ENCODE results near the gene LYRM4. TPM values are rescaled to one million over a fixed set of nuclear protein-coding genes. Genes with fewer than 3 reads are reported as not detected.

LYRM4 gene
- total RNA-seq, 1 experiment from 2014 or later: 52.8 TPM

DNA sequence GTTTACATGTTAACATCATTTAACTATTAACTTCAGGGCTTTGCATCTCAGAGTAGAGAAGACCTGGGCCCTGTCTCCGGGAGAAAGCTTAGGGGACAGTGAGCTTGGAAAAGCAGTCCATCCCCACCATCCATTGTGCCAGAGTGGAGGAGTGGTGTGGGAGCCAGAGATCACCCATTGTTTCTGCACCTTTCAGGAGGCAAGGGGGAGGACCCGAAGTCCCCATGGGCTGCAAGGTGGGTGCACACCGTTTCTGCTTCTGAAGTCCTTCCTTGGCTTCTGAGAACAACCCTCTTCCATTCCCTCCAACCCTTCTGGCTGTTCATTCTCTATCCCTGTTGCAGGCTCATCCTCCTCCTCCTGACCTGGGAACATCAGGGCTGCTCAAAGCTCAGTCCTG, 179.6 kb downstream of the LYRM4 start:
- H3K27me3 ChIP-seq (replicated peaks; ENCODE audit: control insufficient read depth, insufficient read depth, low read length): no peaks in the 10 kb centered on the region
- ChIA-PET POLR2A (no interaction called here), CTCF (no interaction called here)
- Mint-ChIP-seq H3K4me3 (ENCODE audit: unreplicated experiment) (no peak overlapping the region), H3K4me1 (ENCODE audit: low read depth, unreplicated experiment) (peaks cover 7% of the 10 kb centered on the region), H3K27me3 (ENCODE audit: insufficient read depth, unreplicated experiment) (peaks cover 3% of the 10 kb centered on the region), H3K9me3 (ENCODE audit: unreplicated experiment) (no peaks in the 10 kb centered on the region), H3K27ac (ENCODE audit: unreplicated experiment) (no peak overlapping the region), H3K36me3 (ENCODE audit: insufficient read depth, unreplicated experiment) (no peaks in the 10 kb centered on the region)
- no peaks in the 10 kb centered on the region for H3K36me3 ChIP-seq (ENCODE audit: control insufficient read depth, insufficient read depth, low read length)
- H3K9me3 ChIP-seq: no peaks in the 10 kb centered on the region
- BruUV-seq (replicated peaks): no TSS peak
- TF ChIP-seq, protein P1, sequence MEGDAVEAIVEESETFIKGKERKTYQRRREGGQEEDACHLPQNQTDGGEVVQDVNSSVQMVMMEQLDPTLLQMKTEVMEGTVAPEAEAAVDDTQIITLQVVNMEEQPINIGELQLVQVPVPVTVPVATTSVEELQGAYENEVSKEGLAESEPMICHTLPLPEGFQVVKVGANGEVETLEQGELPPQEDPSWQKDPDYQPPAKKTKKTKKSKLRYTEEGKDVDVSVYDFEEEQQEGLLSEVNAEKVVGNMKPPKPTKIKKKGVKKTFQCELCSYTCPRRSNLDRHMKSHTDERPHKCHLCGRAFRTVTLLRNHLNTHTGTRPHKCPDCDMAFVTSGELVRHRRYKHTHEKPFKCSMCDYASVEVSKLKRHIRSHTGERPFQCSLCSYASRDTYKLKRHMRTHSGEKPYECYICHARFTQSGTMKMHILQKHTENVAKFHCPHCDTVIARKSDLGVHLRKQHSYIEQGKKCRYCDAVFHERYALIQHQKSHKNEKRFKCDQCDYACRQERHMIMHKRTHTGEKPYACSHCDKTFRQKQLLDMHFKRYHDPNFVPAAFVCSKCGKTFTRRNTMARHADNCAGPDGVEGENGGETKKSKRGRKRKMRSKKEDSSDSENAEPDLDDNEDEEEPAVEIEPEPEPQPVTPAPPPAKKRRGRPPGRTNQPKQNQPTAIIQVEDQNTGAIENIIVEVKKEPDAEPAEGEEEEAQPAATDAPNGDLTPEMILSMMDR (IDR thresholded peaks at IDR 0.05; ENCODE audit: insufficient read depth in 1 of 2, low read depth in 1 of 2, low read length in 1 of 2, severe bottlenecking in 1 of 2, unreplicated experiment in 1 of 2): no peak
- no peak overlapping the region for H3K4me3 ChIP-seq (ENCODE audit: low read depth, low read length)
- 0 out of 2 replicates have a peak, but pooled peaks cover 2% of the 10 kb centered on the region for H3K4me1 ChIP-seq
- DNase-seq: no peak
- intact Hi-C loops (cut with micrococcal nuclease; ENCODE audit: unreplicated experiment): loop anchor here (5.0 kb wide), 1 partner anchor 46 kb away; no protein-coding TSS in a partner anchor

DNA sequence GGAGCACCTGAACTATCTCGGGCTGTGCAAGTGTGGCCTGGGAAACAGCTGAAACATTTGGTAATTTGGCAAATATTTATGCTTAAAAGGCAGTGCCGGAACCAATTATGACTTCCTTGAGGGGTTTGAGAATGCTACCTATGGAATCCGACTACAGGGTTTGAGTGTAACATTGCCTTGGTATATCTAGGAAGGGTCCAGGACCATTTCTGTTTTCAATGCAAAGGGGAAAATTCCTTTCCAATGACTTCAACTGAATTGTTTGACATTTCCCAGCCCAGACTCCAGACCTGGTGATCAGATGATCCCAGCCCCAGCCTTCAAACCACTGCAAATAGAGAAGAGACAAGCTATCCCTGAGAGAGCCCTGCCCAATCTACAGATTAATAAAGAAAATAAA, 180.2 kb downstream of the LYRM4 start:
- TF ChIP-seq, protein P1 (IDR thresholded peaks at IDR 0.05; ENCODE audit: insufficient read depth in 1 of 2, low read depth in 1 of 2, low read length in 1 of 2, severe bottlenecking in 1 of 2, unreplicated experiment in 1 of 2): no peak
- intact Hi-C loops (cut with micrococcal nuclease; ENCODE audit: unreplicated experiment): loop anchor here (5.0 kb wide), 1 partner anchor 47 kb away; no protein-coding TSS in a partner anchor
- Mint-ChIP-seq H3K4me3 (ENCODE audit: unreplicated experiment) (no peak overlapping the region), H3K27me3 (ENCODE audit: insufficient read depth, unreplicated experiment) (peaks cover 3% of the 10 kb centered on the region), H3K4me1 (ENCODE audit: low read depth, unreplicated experiment) (peaks cover 7% of the 10 kb centered on the region), H3K36me3 (ENCODE audit: insufficient read depth, unreplicated experiment) (no peaks in the 10 kb centered on the region), H3K27ac (ENCODE audit: unreplicated experiment) (no peak overlapping the region), H3K9me3 (ENCODE audit: unreplicated experiment) (no peaks in the 10 kb centered on the region)
- Histone ChIP-seq H3K27me3 (replicated peaks; ENCODE audit: control insufficient read depth, insufficient read depth, low read length) (no peaks in the 10 kb centered on the region), H3K36me3 (ENCODE audit: control insufficient read depth, insufficient read depth, low read length) (no peaks in the 10 kb centered on the region), H3K4me3 (ENCODE audit: low read depth, low read length) (no peak overlapping the region), H3K4me1 (0 out of 2 replicates have a peak, but pooled peaks cover 2% of the 10 kb centered on the region), H3K9me3 (no peaks in the 10 kb centered on the region)
- no TSS peak for BruUV-seq (replicated peaks)
- ChIA-PET POLR2A (no interaction called here), CTCF (no interaction called here)
- DNase-seq: no peak

DNA sequence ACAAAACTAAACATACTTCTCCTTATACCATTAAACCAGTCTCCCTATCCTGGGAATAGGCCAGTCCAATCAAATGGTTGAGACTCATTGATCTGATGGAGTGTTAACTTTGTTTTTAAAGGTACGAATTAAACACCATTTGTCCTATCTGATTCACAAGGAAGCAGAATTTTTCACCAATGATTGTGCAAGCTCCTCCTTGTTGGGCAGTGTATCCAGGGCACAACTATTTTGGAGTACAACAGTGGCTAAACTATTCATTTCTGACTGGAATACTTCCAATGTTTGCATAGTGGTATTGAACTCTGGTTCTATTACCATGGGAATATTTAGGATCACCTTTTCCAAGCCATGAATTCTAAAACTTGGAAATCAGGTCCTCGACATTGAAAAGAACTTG, 181.1 kb downstream of the LYRM4 start:
- intact Hi-C loops (cut with micrococcal nuclease; ENCODE audit: unreplicated experiment): loop anchor here (5.0 kb wide), 1 partner anchor 48 kb away; no protein-coding TSS in a partner anchor
- CTCF ChIA-PET: no interaction called here
- peaks cover 6% of the 10 kb centered on the region for H3K27me3 Mint-ChIP-seq (ENCODE audit: insufficient read depth, unreplicated experiment)

More for the DNA sequence above, 181.1 kb downstream of the LYRM4 start:
- Mint-ChIP-seq H3K4me3 (ENCODE audit: unreplicated experiment) (no peak overlapping the region), H3K9me3 (ENCODE audit: unreplicated experiment) (no peaks in the 10 kb centered on the region), H3K36me3 (ENCODE audit: insufficient read depth, unreplicated experiment) (no peaks in the 10 kb centered on the region), H3K4me1 (ENCODE audit: low read depth, unreplicated experiment) (peaks cover 7% of the 10 kb centered on the region), H3K27ac (ENCODE audit: unreplicated experiment) (no peak overlapping the region)
- H3K9me3 ChIP-seq: no peaks in the 10 kb centered on the region
- H3K36me3 ChIP-seq (ENCODE audit: control insufficient read depth, insufficient read depth, low read length): no peaks in the 10 kb centered on the region
- H3K4me1 ChIP-seq: 0 out of 2 replicates have a peak, but pooled peaks cover 2% of the 10 kb centered on the region
- no peaks in the 10 kb centered on the region for H3K27me3 ChIP-seq (replicated peaks; ENCODE audit: control insufficient read depth, insufficient read depth, low read length)
- POLR2A ChIA-PET: no interaction called here
- DNase-seq: no peak
- TF ChIP-seq, protein P1 (IDR thresholded peaks at IDR 0.05; ENCODE audit: insufficient read depth in 1 of 2, low read depth in 1 of 2, low read length in 1 of 2, severe bottlenecking in 1 of 2, unreplicated experiment in 1 of 2): no peak
- H3K4me3 ChIP-seq (ENCODE audit: low read depth, low read length): no peak overlapping the region
- BruUV-seq (replicated peaks): no TSS peak

Measured in Caco-2 (cell line).